Gastroesophageal sphincter (tissue), 3 donors: ENCODE data around the gene PPP1R37.

Experiments used
- CTCF ChIP-seq, 4 experiments: fragments of 200-600 bp in 2 of 4; fragments of 450-650 bp in 2 of 4; sonication (generic) in 1 of 4; IDR thresholded peaks; one replicate each; pipeline ENCODE4 v1.5.1; 2017 to 2019; ENCODE audit warnings: antibody characterized with exemption in 4 of 4, mild to moderate bottlenecking in 2 of 4, moderate library complexity in 2 of 4
- POLR2A ChIP-seq, 2 donors: fragments of 450-650 bp; IDR thresholded peaks; one replicate each; pipeline ENCODE4 v1.6.1; 2017; ENCODE audit warnings: antibody characterized with exemption in 2 of 2, mild to moderate bottlenecking in 2 of 2, moderate library complexity in 1 of 2

GRCh38 chr19:45110851-45111266, 17.9 kb downstream of the PPP1R37 start:
- TF ChIP-seq POLR2A (IDR thresholded peaks at IDR 0.05) (no peak), CTCF (IDR thresholded peaks at IDR 0.05) (no peak)
